Measurements from ENCODE around the gene RIMKLA.

- TF ChIP-seq EZH2 (IDR thresholded peaks at IDR 0.05) = no peak
- TF ChIP-seq POLR2AphosphoS5 (IDR thresholded peaks at IDR 0.05; ENCODE audit: borderline replicate concordance, low read depth, low read length) = no peak
Measured at GRCh38 chr1:42340901-42341300, 39.7 kb upstream of the RIMKLA start.
